Body of pancreas (tissue), 4 donors: Measurements from ENCODE around the gene ACSL3. TPM values are rescaled to one million over a fixed set of nuclear protein-coding genes. Genes with fewer than 3 reads are reported as not detected.

Experiments used
- ATAC-seq: fragments of 150-250 bp; one replicate; pipeline ENCODE4 v1.9.1; 2016
- DNase-seq, 4 donors: peaks; one replicate each; pipeline ENCODE4 v3.0.0-alpha.2; 2019
- H3K27ac ChIP-seq, 4 donors: fragments of 200-600 bp; sonication (generic); 1 replicate in 3 of 4; 2 replicates in 1 of 4; pipeline versions ENCODE4 v1.5.1 to v1.6.1; 2016 to 2019; ENCODE audit warnings: mild to moderate bottlenecking in 1 of 4, mixed read lengths in 1 of 4, moderate library complexity in 1 of 4
- H3K27me3 ChIP-seq, 2 donors: fragments of 200-600 bp; sonication (generic); one replicate each; pipeline ENCODE4 v1.6.0; 2016; ENCODE audit warnings: mild to moderate bottlenecking in 1 of 2
- H3K36me3 ChIP-seq, 2 donors: fragments of 200-600 bp; sonication (generic); replicated peaks in 1 of 2; 2 replicates each; pipeline ENCODE4 v1.5.1; 2016; ENCODE audit warnings: low read depth in 2 of 2; ENCODE audit not compliant: insufficient read depth in 1 of 2
- H3K4me1 ChIP-seq: fragments of 200-600 bp; sonication (generic); one replicate; pipeline ENCODE4 v1.6.0; 2016
- H3K4me3 ChIP-seq, 2 donors: fragments of 200-600 bp; sonication (generic); 1 replicate in 1 of 2; 2 replicates in 1 of 2; pipeline ENCODE4 v1.5.1; 2016 to 2019
- H3K9me3 ChIP-seq, 3 donors: fragments of 200-600 bp; sonication (generic); 1 replicate in 2 of 3; 2 replicates in 1 of 3; pipeline ENCODE4 v1.5.1; 2016
- POLR2A ChIP-seq, 3 donors: fragments of 450-650 bp; IDR thresholded peaks; one replicate each; pipeline ENCODE4 v1.6.1; 2016; ENCODE audit warnings: antibody characterized with exemption in 3 of 3, mild to moderate bottlenecking in 2 of 3
- WGBS, 2 donors: methylation state at CpG; one replicate each; pipeline ENCODE4 v1.1.5; 2017; 5-methylcytosine and 5-hydroxymethylcytosine counted together
- intact Hi-C: fragments of 100-400 bp; cut with DNase I; formaldehyde crosslinking; loops from one replicate; pipeline ENCODE4 v1.15.1; 2023
- total RNA-seq, 2 donors: library from RNA; depleted of rRNA; stranded (reverse); fragments of >200 nt; gene quantifications; one replicate each; pipeline ENCODE4 v1.1.0, GENCODE V29; 2016
- TF ChIP-seq, protein P1 (sequence below), 7 experiments: fragments of 450-650 bp in 4 of 7; fragments of 200-600 bp in 3 of 7; sonication (generic) in 3 of 7; IDR thresholded peaks; one replicate each; pipeline ENCODE4 v1.5.1; 2016 to 2019; ENCODE audit warnings: antibody characterized with exemption in 7 of 7

Gene ACSL3
- total RNA-seq, 2 donors from 2014 or later = 24.6 to 60.0 TPM

DNA sequence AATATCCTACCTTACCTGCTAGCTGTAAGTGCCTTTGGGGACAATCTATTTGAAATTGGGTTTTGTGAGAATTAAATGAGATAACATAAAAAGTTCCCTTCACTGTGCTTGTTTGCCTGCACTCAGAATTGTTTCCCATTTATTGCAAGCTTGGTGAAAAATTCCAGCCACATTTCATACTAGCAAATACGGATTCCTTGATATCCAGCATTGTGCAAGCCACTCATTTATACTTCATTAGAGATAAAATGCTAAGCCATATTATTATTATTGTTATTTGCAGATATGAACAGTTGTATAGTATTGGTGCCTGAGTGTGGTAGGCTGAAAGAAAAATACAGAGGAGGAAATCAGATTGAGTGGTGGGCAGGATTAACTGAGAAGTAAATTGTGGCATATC lies 31.9 kb downstream of the ACSL3 start:
- 71 to 89% methylated on average over 1 of the region's 1 CpG for WGBS, 2 donors
- Histone ChIP-seq H3K4me1 (peaks cover 39% of the 10 kb centered on the region), H3K27me3 (no peaks in the 10 kb centered on the region), H3K4me3 (no peak overlapping the region), H3K36me3 (no peaks in the 10 kb centered on the region), H3K27ac (no peak overlapping the region), H3K9me3 (no peaks in the 10 kb centered on the region)
- no peak for TF ChIP-seq POLR2A (IDR thresholded peaks at IDR 0.05)
- TF ChIP-seq, protein P1, sequence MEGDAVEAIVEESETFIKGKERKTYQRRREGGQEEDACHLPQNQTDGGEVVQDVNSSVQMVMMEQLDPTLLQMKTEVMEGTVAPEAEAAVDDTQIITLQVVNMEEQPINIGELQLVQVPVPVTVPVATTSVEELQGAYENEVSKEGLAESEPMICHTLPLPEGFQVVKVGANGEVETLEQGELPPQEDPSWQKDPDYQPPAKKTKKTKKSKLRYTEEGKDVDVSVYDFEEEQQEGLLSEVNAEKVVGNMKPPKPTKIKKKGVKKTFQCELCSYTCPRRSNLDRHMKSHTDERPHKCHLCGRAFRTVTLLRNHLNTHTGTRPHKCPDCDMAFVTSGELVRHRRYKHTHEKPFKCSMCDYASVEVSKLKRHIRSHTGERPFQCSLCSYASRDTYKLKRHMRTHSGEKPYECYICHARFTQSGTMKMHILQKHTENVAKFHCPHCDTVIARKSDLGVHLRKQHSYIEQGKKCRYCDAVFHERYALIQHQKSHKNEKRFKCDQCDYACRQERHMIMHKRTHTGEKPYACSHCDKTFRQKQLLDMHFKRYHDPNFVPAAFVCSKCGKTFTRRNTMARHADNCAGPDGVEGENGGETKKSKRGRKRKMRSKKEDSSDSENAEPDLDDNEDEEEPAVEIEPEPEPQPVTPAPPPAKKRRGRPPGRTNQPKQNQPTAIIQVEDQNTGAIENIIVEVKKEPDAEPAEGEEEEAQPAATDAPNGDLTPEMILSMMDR (IDR thresholded peaks at IDR 0.05) = no peak
- ATAC-seq = no peak
- no peak for DNase-seq
- intact Hi-C loops = no loop called here

DNA sequence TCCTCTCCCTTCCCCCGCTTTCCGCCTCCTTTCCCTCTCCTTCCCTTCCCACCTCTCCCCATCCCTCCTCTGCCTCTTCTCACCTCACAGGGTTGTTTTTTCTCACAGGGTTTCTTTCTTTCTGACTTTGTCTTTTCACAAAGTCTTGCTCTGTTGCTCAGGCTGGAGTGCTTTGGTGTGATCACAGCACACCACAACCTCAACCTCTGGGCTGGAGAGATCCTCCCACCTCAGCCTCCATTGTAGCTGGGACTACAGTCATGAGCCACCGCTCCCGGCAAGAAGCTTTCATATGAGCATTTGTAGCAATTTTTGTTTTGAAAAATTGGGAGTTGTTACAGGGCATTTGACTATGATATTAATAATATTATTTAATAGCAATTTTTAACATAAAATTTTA lies 32.9 kb downstream of the ACSL3 start:
- no peak overlapping the region for H3K4me3 ChIP-seq
- WGBS, 2 donors = 92 to 99% methylated on average over 4 of the region's 4 CpGs
- ATAC-seq (no peak), DNase-seq (no peak)
- H3K27ac ChIP-seq = no peak overlapping the region
- H3K4me1 ChIP-seq = peaks cover 39% of the 10 kb centered on the region
- H3K36me3 ChIP-seq = no peaks in the 10 kb centered on the region
- no peaks in the 10 kb centered on the region for H3K27me3 ChIP-seq
- no peak for TF ChIP-seq POLR2A (IDR thresholded peaks at IDR 0.05)
- TF ChIP-seq, protein P1 (IDR thresholded peaks at IDR 0.05) = no peak
- H3K9me3 ChIP-seq = no peaks in the 10 kb centered on the region
- intact Hi-C loops = no loop called here

DNA sequence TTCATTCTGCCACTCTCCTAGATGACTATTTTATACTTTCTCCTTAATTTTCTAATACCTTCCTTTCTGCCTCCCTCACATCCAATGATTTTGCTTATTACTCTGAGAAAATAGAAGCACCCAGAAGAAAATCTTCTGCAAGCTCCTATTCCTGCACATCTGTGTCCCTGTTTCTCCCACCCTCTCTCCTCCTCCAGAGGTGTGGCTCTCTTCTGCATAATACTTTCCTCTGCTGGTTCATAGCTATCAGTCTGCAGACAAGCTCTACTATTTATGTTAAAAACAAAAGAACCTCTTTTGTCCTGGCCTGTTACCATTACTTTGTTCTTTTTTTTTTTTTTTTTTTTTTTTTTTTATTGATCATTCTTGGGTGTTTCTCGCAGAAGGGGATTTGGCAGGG lies 34.3 kb downstream of the ACSL3 start:
- no peaks in the 10 kb centered on the region for H3K36me3 ChIP-seq
- no peak for ATAC-seq
- no peaks in the 10 kb centered on the region for H3K9me3 ChIP-seq
- DNase-seq = no peak
- WGBS, 2 donors = 0% methylated on average over 1 of the region's 1 CpG; no CpG with 5 or more reads in 1 of the 2 donors
- no peak for TF ChIP-seq POLR2A (IDR thresholded peaks at IDR 0.05)
- TF ChIP-seq, protein P1 (IDR thresholded peaks at IDR 0.05) = no peak
- H3K4me1 ChIP-seq = peaks cover 33% of the 10 kb centered on the region
- no peaks in the 10 kb centered on the region for H3K27me3 ChIP-seq
- no peak overlapping the region for H3K4me3 ChIP-seq
- H3K27ac ChIP-seq = no peak overlapping the region
- intact Hi-C loops = no loop called here

DNA sequence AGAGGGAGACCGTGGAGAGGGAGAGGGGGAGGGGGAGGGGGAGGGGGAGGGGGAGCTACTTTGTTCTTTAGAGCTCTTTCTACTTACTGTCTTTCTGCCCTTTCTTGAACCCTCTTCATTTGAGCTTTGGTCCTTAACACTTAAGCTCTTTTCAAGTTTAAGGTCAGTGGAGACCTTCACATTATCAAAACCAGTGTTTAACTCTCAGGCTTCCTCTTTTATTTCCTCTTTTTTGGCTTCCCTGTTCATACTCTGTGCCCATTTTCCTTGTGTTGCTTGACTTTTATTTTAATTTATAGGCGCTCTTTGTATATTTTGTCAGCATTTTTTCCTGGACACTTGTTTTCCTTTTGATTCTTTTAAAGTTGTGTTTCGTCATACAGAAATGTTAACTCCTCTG lies 37.1 kb downstream of the ACSL3 start:
- Histone ChIP-seq H3K27ac (no peak overlapping the region), H3K9me3 (no peaks in the 10 kb centered on the region), H3K4me3 (no peak overlapping the region), H3K36me3 (no peaks in the 10 kb centered on the region), H3K27me3 (no peaks in the 10 kb centered on the region), H3K4me1 (peaks cover 16% of the 10 kb centered on the region)
- intact Hi-C loops = no loop called here
- DNase-seq = no peak
- TF ChIP-seq, protein P1 (IDR thresholded peaks at IDR 0.05) = no peak
- no peak for TF ChIP-seq POLR2A (IDR thresholded peaks at IDR 0.05)
- no peak for ATAC-seq
- 72 to 94% methylated on average over 2 of the region's 3 CpGs for WGBS, 2 donors

DNA sequence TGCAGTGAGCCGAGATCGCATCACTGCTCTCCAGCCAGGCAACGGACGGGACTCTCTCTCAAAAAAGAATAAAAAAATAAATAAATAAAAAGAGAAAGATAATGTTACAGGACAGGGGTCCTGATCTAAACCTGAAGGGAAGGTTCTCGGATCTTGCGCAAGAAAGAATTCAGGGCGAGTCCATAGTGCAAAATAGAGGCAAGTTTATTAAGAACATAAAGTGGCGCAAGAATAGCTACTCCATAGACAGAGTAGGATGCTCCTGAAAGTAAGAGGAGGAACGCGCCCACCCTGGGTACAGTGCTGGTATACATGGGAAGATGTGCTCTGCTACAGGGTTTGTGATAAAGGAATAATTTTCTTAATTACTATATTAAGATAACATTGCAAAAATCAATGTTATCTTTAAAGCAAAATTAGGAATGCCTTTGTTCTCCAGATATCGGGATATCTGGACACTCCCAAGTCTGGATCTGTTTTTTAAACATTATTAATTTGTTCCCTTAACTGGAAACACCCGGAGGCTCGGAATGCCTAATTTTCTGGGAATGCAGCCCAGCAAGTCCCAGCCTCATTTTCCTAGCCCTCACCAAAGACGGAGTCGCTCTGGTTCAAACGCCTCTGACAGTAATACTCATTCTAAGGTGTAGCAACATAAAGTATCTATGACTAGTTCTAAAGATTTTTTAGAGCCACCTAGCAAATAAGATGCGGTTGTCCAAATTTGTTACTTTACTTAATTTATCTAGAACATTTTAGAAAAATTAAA lies 38.8 kb downstream of the ACSL3 start:
- WGBS, 2 donors = 84 to 90% methylated on average over 17 of the region's 17 CpGs
- H3K4me1 ChIP-seq = peaks cover 18% of the 10 kb centered on the region
- H3K4me3 ChIP-seq = no peak overlapping the region
- H3K9me3 ChIP-seq = no peaks in the 10 kb centered on the region
- ATAC-seq (no peak), DNase-seq (no peak)
- no peaks in the 10 kb centered on the region for H3K27me3 ChIP-seq
- H3K36me3 ChIP-seq = no peaks in the 10 kb centered on the region
- intact Hi-C loops = no loop called here
- H3K27ac ChIP-seq = no peak overlapping the region
- TF ChIP-seq, protein P1 (IDR thresholded peaks at IDR 0.05) = no peak
- TF ChIP-seq POLR2A (IDR thresholded peaks at IDR 0.05) = no peak
